Stimulated activated CD4-positive, alpha-beta T cell treated with anti-CD3 and anti-CD28 coated beads, Interleukin-4, amount 100 ng/mL, for 1 hour (primary cell): ENCODE data around the gene GAS2.
"Not testable (repeated sequence)": the region's sequence is repeated elsewhere in the genome, so short reads cannot be mapped to it uniquely, and the experiment has no call there.

ENCODE experiments used
- DNase-seq: peaks from one replicate; pipeline ENCODE4 v3.0.0-alpha.2; 2020

GAS2 gene

GRCh38 chr11:22666325-22666687 is at the start of gene GAS2:
Gene GAS2, plus strand, starts transcription at chr11:22666611. Its CDS starts 8,259 bp downstream, at chr11:22674870.
- no peak for DNase-seq

GRCh38 chr11:22617868-22618267 is 48.5 kb upstream of the GAS2 start:
- DNase-seq: no peak

GRCh38 chr11:22624742-22625447 is 41.5 kb upstream of the GAS2 start:
- peak; percentile 63 for DNase-seq

GRCh38 chr11:22625448-22626287 is 40.7 kb upstream of the GAS2 start, which contains the start of gene FANCF:
Gene FANCF, minus strand, starts transcription at chr11:22625823. Its CDS starts 13 bp downstream, at chr11:22625810.
- DNase-seq: peak; percentile 84

- DNase-seq: no peak
These were observed 39.7 kb upstream of the GAS2 start for GRCh38 chr11:22626573-22627239.

- no peak for DNase-seq
These were observed 39.0 kb upstream of the GAS2 start for GRCh38 chr11:22627421-22627820.

- no peak for DNase-seq
These were observed 33.0 kb upstream of the GAS2 start for GRCh38 chr11:22633354-22633902.

GRCh38 chr11:22634897-22635629 is 31.3 kb upstream of the GAS2 start:
- DNase-seq: no peak

- DNase-seq: no peak
These were observed 30.7 kb upstream of the GAS2 start for GRCh38 chr11:22635689-22636088.

- no peak for DNase-seq
These were observed 25.5 kb upstream of the GAS2 start for GRCh38 chr11:22640862-22641261.

GRCh38 chr11:22641559-22641958 is 24.9 kb upstream of the GAS2 start:
- no peak for DNase-seq

GRCh38 chr11:22652346-22652745 is 14.1 kb upstream of the GAS2 start:
- DNase-seq: not testable (repeated sequence)

- DNase-seq: no peak
These were observed 10.3 kb upstream of the GAS2 start for GRCh38 chr11:22656130-22656529.

GRCh38 chr11:22657101-22657694 is 9.2 kb upstream of the GAS2 start:
- no peak for DNase-seq

- DNase-seq: no peak
These were observed 6.6 kb upstream of the GAS2 start for GRCh38 chr11:22659783-22660182.

GRCh38 chr11:22666688-22667439 is 453 bp downstream of the GAS2 start:
- DNase-seq: peak; percentile 13

- no peak for DNase-seq
These were observed 1.8 kb downstream of the GAS2 start for GRCh38 chr11:22668005-22668796.

- DNase-seq: no peak
These were observed 3.0 kb downstream of the GAS2 start for GRCh38 chr11:22669368-22669767.

GRCh38 chr11:22670830-22671229 is 4.4 kb downstream of the GAS2 start:
- DNase-seq: no peak

- no peak for DNase-seq
These were observed 5.3 kb downstream of the GAS2 start for GRCh38 chr11:22671751-22672150.
